ENCODE data around the gene NUF2.
A peak's percentile ranks its signal among the peaks of the same experiment; 100 is the strongest.

NUF2 gene

DNA sequence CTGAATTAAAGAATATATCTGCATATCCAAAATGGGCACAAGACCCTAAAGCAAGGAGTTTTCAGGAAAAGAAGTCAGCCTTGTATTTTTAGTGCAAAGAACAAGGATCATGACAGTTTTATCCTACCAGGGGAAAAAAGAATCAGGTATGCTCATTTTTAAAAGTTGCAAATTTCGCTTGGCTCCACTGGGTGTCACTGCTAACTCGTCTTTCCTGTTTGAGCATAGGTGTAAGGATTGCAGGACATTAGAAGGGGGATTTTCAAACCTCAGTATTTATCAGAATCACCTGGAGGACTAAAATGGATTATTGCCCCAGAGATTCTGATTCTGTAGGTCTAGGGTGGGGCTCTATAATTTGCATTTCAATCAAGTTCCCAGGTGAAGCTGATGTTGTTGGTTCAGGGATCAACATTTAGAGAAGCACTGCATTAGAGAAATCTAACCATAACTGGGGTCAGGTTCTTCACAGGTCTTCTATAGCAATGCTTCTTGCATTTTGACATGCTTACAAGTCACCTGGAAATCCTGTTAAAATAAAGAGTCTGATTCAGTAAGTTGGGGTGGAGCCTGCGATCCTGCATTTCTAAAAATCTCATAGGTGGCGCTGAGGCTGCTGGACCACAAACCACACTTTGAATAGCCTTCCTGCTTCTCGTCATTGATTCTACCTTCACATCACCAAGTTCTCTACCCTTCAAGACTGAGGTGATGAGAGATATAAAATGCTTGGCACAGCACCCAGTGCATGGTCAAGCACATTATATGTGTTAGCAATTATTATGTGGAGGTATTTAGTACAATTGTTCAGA lies 39.6 kb downstream of the NUF2 start:
- in situ Hi-C loops (cut with MboI; ENCODE audit: low pct_unique_long_range_greater_than_20kb, low sequenced_read_pairs, unreplicated experiment), result no loop called here
- DNase-seq (ENCODE audit: low spot score), result peak; percentile 14
- TF ChIP-seq, protein P1, sequence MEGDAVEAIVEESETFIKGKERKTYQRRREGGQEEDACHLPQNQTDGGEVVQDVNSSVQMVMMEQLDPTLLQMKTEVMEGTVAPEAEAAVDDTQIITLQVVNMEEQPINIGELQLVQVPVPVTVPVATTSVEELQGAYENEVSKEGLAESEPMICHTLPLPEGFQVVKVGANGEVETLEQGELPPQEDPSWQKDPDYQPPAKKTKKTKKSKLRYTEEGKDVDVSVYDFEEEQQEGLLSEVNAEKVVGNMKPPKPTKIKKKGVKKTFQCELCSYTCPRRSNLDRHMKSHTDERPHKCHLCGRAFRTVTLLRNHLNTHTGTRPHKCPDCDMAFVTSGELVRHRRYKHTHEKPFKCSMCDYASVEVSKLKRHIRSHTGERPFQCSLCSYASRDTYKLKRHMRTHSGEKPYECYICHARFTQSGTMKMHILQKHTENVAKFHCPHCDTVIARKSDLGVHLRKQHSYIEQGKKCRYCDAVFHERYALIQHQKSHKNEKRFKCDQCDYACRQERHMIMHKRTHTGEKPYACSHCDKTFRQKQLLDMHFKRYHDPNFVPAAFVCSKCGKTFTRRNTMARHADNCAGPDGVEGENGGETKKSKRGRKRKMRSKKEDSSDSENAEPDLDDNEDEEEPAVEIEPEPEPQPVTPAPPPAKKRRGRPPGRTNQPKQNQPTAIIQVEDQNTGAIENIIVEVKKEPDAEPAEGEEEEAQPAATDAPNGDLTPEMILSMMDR (IDR thresholded peaks at IDR 0.05; ENCODE audit: extremely low read depth, insufficient read depth, missing control alignments), result peak; percentile 57

DNA sequence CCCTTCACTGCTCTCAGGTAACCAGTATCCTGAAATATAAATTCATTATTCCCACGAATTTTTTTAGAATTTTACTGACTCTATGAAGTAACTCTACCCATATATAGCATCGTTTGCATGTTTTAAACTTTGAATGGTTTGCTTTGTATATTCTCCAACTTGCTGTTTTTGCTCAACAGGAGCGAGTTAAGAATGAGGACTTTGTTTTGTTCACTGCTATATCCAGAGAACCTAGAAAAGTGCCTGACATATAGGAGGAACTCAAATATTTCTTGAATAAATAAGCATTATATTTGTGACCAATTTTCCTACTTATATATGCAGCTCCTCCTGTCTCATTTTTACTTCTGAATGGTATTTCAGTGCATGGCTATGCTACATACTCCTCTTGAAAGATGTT lies 43.4 kb downstream of the NUF2 start:
- in situ Hi-C loops (cut with MboI; ENCODE audit: low pct_unique_long_range_greater_than_20kb, low sequenced_read_pairs, unreplicated experiment), result no loop called here
- TF ChIP-seq, protein P1 (IDR thresholded peaks at IDR 0.05; ENCODE audit: extremely low read depth, insufficient read depth, missing control alignments), result no peak
- no peak for DNase-seq (ENCODE audit: low spot score)

DNA sequence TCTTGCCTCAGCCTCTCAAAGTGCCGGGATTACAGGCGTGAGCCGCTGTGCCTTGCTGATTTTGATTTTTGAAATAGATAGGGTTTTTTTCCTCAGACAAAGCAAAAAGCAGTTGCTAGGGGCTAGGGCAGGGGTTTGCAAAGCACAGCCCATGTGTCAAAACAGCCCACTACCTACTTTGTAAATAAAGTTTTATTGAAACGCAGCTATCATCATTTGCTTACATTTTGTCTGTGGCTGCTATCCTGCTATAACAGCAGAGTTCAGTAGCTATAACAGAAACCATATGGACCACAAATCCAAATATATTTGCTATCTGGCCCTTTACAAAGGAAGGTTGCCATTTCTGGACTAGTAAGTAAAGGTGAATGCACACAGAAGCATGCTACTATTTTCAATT lies 44.8 kb downstream of the NUF2 start:
- TF ChIP-seq, protein P1 (IDR thresholded peaks at IDR 0.05; ENCODE audit: extremely low read depth, insufficient read depth, missing control alignments), result no peak
- in situ Hi-C loops (cut with MboI; ENCODE audit: low pct_unique_long_range_greater_than_20kb, low sequenced_read_pairs, unreplicated experiment), result no loop called here
- no peak for DNase-seq (ENCODE audit: low spot score)

DNA sequence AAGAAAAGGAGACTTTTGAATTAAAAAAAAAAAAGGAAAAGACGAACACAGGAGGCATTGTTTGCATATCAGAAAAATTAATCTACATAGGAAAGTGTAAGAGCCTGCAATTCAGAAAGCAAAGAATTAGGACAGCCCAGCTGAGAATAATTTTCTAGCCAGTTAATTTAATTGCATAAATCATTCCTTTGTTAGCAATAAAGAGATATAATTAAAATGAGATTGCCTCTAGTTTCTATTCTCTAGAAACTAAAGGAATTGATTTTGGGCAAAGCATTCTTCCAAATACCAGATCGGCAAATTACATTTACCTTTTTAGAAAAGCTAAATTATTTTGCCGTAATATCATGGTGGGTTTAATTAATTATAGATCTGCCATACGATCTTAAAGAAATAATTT lies 46.0 kb downstream of the NUF2 start:
- in situ Hi-C loops (cut with MboI; ENCODE audit: low pct_unique_long_range_greater_than_20kb, low sequenced_read_pairs, unreplicated experiment), result no loop called here
- TF ChIP-seq, protein P1 (IDR thresholded peaks at IDR 0.05; ENCODE audit: extremely low read depth, insufficient read depth, missing control alignments), result no peak
- DNase-seq (ENCODE audit: low spot score), result no peak

DNA sequence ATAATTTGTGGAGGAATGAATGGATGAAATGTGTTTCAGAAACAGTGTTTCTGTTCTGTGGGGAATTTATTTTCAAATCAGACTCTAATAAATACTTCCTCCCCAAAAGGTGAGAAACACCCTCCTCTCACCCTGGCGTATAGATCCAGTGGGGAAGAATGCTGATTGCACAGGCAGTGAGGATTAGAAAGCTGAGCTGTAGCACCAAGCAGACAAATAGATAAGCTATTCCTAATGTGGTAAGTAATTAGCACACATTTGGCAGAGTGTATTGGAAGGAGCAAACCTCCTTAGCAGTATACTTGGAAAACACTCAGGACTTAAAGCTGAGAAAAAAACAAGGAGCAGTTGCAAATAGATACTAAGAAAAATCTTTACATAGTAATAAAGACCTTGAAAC lies 50.8 kb downstream of the NUF2 start:
- TF ChIP-seq, protein P1 (IDR thresholded peaks at IDR 0.05; ENCODE audit: extremely low read depth, insufficient read depth, missing control alignments), result no peak
- in situ Hi-C loops (cut with MboI; ENCODE audit: low pct_unique_long_range_greater_than_20kb, low sequenced_read_pairs, unreplicated experiment), result no loop called here
- no peak for DNase-seq (ENCODE audit: low spot score)

DNA sequence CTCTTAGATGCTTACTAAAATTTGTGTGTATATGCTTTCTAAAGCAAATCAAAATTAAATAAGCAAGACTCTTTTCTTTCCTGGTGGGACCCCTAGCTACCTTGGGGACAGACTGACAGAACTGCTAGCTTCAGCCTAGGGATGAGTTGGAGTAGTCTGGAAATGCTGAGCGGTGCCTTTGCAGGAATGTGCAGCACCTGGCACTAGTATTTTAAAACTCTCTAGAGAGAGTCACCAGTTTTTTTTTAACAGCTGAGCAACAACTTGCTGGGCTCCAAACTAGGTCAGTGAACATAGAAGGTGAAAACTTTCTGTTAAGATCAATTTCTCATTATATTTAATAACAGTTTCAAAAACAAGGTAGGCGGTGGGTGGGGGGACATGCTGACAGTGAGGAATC lies 56.8 kb downstream of the NUF2 start:
- TF ChIP-seq, protein P1 (IDR thresholded peaks at IDR 0.05; ENCODE audit: extremely low read depth, insufficient read depth, missing control alignments), result no peak

More for the DNA sequence above, 56.8 kb downstream of the NUF2 start:
- no peak for DNase-seq (ENCODE audit: low spot score)
- in situ Hi-C loops (cut with MboI; ENCODE audit: low pct_unique_long_range_greater_than_20kb, low sequenced_read_pairs, unreplicated experiment), result no loop called here
